PC-9 (cell line): ENCODE measurements around the gene SLC16A9. TPM values are rescaled to one million over a fixed set of nuclear protein-coding genes. Genes with fewer than 3 reads are reported as not detected.

Experiments used
- BruUV-seq: library from RNA; stranded (reverse); fragments of 400-500 nt; replicated peaks from 2 replicates; lab custom pipeline; 2021; lab: Mats Ljungman, UMichigan
- CTCF ChIA-PET: fragments of 300-600 bp; sonication (Branson Sonifier 250); formaldehyde crosslinking; loops from one replicate; lab custom pipeline; 2022; ENCODE audit warnings: antibody characterized with exemption; lab: Charles Lee
- POLR2A ChIA-PET: fragments of 300-600 bp; sonication (Branson Sonifier 250); formaldehyde crosslinking; loops from one replicate; lab custom pipeline; 2022; ENCODE audit warnings: antibody characterized with exemption; ENCODE audit not compliant: unreplicated experiment; lab: Charles Lee
- DNase-seq, 2 experiments: peaks; one replicate each; pipeline versions ENCODE4 v3.0.0 to v3.0.0-alpha.2; 2015 to 2022; ENCODE audit warnings: mixed read lengths in 1 of 2
- H2AFZ ChIP-seq: fragments of 200-600 bp; sonication (generic); 2 replicates; pipeline ENCODE4 v1.8.1; 2017; ENCODE audit warnings: antibody characterized with exemption
- H3F3A ChIP-seq: fragments of 200-600 bp; sonication (generic); 2 replicates; pipeline ENCODE4 v1.8.1; 2017; ENCODE audit warnings: antibody characterized with exemption, mild to moderate bottlenecking, low read depth; ENCODE audit not compliant: insufficient read depth
- H3K27ac ChIP-seq: fragments of 200-600 bp; sonication (generic); 2 replicates; pipeline ENCODE4 v1.6.1; 2016; ENCODE audit warnings: mixed run types
- H3K27me3 ChIP-seq: fragments of 200-600 bp; sonication (generic); 2 replicates; pipeline ENCODE4 v1.6.1; 2016; ENCODE audit warnings: low read depth, mixed run types; ENCODE audit not compliant: insufficient read depth
- H3K36me3 ChIP-seq: fragments of 200-600 bp; sonication (generic); 2 replicates; pipeline ENCODE4 v1.6.1; 2016; ENCODE audit warnings: low read depth, mixed run types
- H3K4me1 ChIP-seq: fragments of 200-600 bp; sonication (generic); replicated peaks from 2 replicates; pipeline ENCODE4 v1.6.1; 2016; ENCODE audit warnings: mixed run types; ENCODE audit not compliant: insufficient read depth
- H3K4me2 ChIP-seq: fragments of 200-600 bp; sonication (generic); 2 replicates; pipeline ENCODE4 v1.6.1; 2017; ENCODE audit warnings: mixed run types
- H3K4me3 ChIP-seq: fragments of 200-600 bp; sonication (generic); 2 replicates; pipeline ENCODE4 v1.6.1; 2016; ENCODE audit warnings: mixed run types
- H3K79me2 ChIP-seq: fragments of 200-600 bp; sonication (generic); 2 replicates; pipeline ENCODE4 v1.6.1; 2017; ENCODE audit warnings: low read depth, mixed run types
- H3K9me2 ChIP-seq: fragments of 200-600 bp; sonication (generic); 2 replicates; pipeline ENCODE4 v1.8.1; 2017; ENCODE audit warnings: mild to moderate bottlenecking; ENCODE audit not compliant: insufficient read depth
- H3K9me3 ChIP-seq: fragments of 200-600 bp; sonication (generic); 2 replicates; pipeline ENCODE4 v1.8.1; 2016; ENCODE audit warnings: low read depth; ENCODE audit not compliant: insufficient read depth
- H4K20me1 ChIP-seq: fragments of 200-600 bp; sonication (generic); 2 replicates; pipeline ENCODE4 v1.8.1; 2017; ENCODE audit not compliant: insufficient read depth
- CTCF ChIP-seq: fragments of 200-600 bp; sonication (generic); conservative IDR thresholded peaks from 2 replicates; pipeline ENCODE4 v1.6.1; 2017; ENCODE audit warnings: mixed run types, antibody characterized with exemption, mild to moderate bottlenecking, moderate library complexity
- EZH2 ChIP-seq: fragments of 200-600 bp; sonication (generic); IDR thresholded peaks from 2 replicates; pipeline ENCODE4 v1.8.0; 2017; ENCODE audit warnings: antibody characterized with exemption, low read depth
- intact Hi-C: fragments of 100-400 bp; cut with micrococcal nuclease; formaldehyde crosslinking; loops from one replicate; pipeline ENCODE4 v1.10.0; 2022; ENCODE audit not compliant: unreplicated experiment
- total RNA-seq: library from RNA; stranded (reverse); gene quantifications from 2 replicates; pipeline ENCODE4 v1.2.3, GENCODE V29; 2021

SLC16A9 gene
- total RNA-seq, 1 experiment from 2014 or later, result not detected

- H3K27me3 ChIP-seq, result peaks cover 6% of the 10 kb centered on the region
- H3K9me2 ChIP-seq, result peaks cover 4% of the 10 kb centered on the region; the same call in 1 of the 2 replicates
- no TSS peak for BruUV-seq
- no peak for DNase-seq
- no peaks in the 10 kb centered on the region for H3K9me3 ChIP-seq
- TF ChIP-seq EZH2 (no peak), CTCF (no peak)
- H3F3A ChIP-seq, result no peaks in the 10 kb centered on the region
- peak overlapping the region; percentile 49; the same call in 1 of the 2 replicates for H3K4me3 ChIP-seq
- ChIA-PET CTCF (interaction anchor here (0.7 kb wide), 1 partner anchor 594 kb away, joined by 4 read pairs; no protein-coding TSS in a partner anchor), POLR2A (no interaction called here)
- no peak overlapping the region; the same call in 1 of the 2 replicates for H2AFZ ChIP-seq
- H3K27ac ChIP-seq, result no peak overlapping the region
- intact Hi-C loops, result no loop called here
- H3K4me2 ChIP-seq, result peak overlapping the region; percentile 71
- no peaks in the 10 kb centered on the region for H3K4me1 ChIP-seq
- no peaks in the 10 kb centered on the region for H4K20me1 ChIP-seq
- H3K36me3 ChIP-seq, result no peaks in the 10 kb centered on the region
- no peaks in the 10 kb centered on the region for H3K79me2 ChIP-seq
These were observed 745 bp downstream of the SLC16A9 start for GRCh38 chr10:59708816-59709394.

GRCh38 chr10:59706851-59707797, 2.5 kb downstream of the SLC16A9 start:
- H4K20me1 ChIP-seq, result no peaks in the 10 kb centered on the region
- H3K27ac ChIP-seq, result no peak overlapping the region
- TF ChIP-seq CTCF, result no peak
- TF ChIP-seq EZH2, result no peak
- ChIA-PET CTCF (no interaction called here), POLR2A (no interaction called here)
- intact Hi-C loops, result no loop called here
- no peak overlapping the region for H3K4me3 ChIP-seq
- BruUV-seq, result no TSS peak
- no peak for DNase-seq
- no peaks in the 10 kb centered on the region for H3K9me3 ChIP-seq
- H3F3A ChIP-seq, result no peaks in the 10 kb centered on the region
- no peaks in the 10 kb centered on the region for H3K4me1 ChIP-seq
- H3K36me3 ChIP-seq, result no peaks in the 10 kb centered on the region
- H3K4me2 ChIP-seq, result no peak overlapping the region
- H3K27me3 ChIP-seq, result peaks cover 6% of the 10 kb centered on the region
- no peaks in the 10 kb centered on the region for H3K79me2 ChIP-seq
- H2AFZ ChIP-seq, result no peak overlapping the region
- H3K9me2 ChIP-seq, result peaks cover 5% of the 10 kb centered on the region; the same call in 1 of the 2 replicates

- H4K20me1 ChIP-seq, result no peaks in the 10 kb centered on the region
- no peak overlapping the region for H3K4me2 ChIP-seq
- H3K4me1 ChIP-seq, result no peaks in the 10 kb centered on the region
- BruUV-seq, result no TSS peak
- no peak for DNase-seq
- intact Hi-C loops, result no loop called here
- no peaks in the 10 kb centered on the region for H3K36me3 ChIP-seq
- ChIA-PET POLR2A (no interaction called here), CTCF (no interaction called here)
- TF ChIP-seq EZH2 (no peak), CTCF (no peak)
- no peaks in the 10 kb centered on the region for H3F3A ChIP-seq
- H3K79me2 ChIP-seq, result no peaks in the 10 kb centered on the region
- H3K4me3 ChIP-seq, result no peak overlapping the region
- H3K27me3 ChIP-seq, result peaks cover 11% of the 10 kb centered on the region
- H3K9me3 ChIP-seq, result no peaks in the 10 kb centered on the region
- H2AFZ ChIP-seq, result no peak overlapping the region
- H3K27ac ChIP-seq, result no peak overlapping the region
- peaks cover 5% of the 10 kb centered on the region; the same call in 1 of the 2 replicates for H3K9me2 ChIP-seq
These were observed 3.7 kb downstream of the SLC16A9 start for GRCh38 chr10:59705931-59706330.
